KMS-11 (cell line): Measurements from ENCODE around the gene JAKMIP3.

Experiments used
- H2AFZ ChIP-seq: fragments of 200-600 bp; sonication (generic); 2 replicates; pipeline ENCODE4 v1.6.1; 2016; ENCODE audit warnings: antibody characterized with exemption, mixed run types, low read depth
- H3K27ac ChIP-seq: fragments of 200-600 bp; sonication (generic); 2 replicates; pipeline ENCODE4 v1.6.1; 2016; ENCODE audit warnings: mild to moderate bottlenecking, mixed run types
- H3K27me3 ChIP-seq: fragments of 200-600 bp; sonication (generic); 2 replicates; pipeline ENCODE4 v1.6.1; 2017; ENCODE audit warnings: mild to moderate bottlenecking, low read depth, mixed run types, moderate library complexity; ENCODE audit not compliant: insufficient read depth
- H3K36me3 ChIP-seq: fragments of 200-600 bp; sonication (generic); 2 replicates; pipeline ENCODE4 v1.6.1; 2017; ENCODE audit warnings: mild to moderate bottlenecking, mixed run types; ENCODE audit not compliant: insufficient read depth
- H3K4me1 ChIP-seq: fragments of 200-600 bp; sonication (generic); 2 replicates; pipeline ENCODE4 v1.6.1; 2016; ENCODE audit warnings: mild to moderate bottlenecking, low read depth, mixed run types; ENCODE audit not compliant: poor library complexity, severe bottlenecking
- H3K4me2 ChIP-seq: fragments of 200-600 bp; sonication (generic); 2 replicates; pipeline ENCODE4 v1.7.0; 2016; ENCODE audit warnings: mild to moderate bottlenecking, mixed run types
- H3K4me3 ChIP-seq: fragments of 200-600 bp; sonication (generic); IDR thresholded peaks from 2 replicates; pipeline ENCODE4 v1.6.1; 2017; ENCODE audit warnings: low read depth, low read length, mixed read lengths; ENCODE audit not compliant: insufficient read depth
- H3K79me2 ChIP-seq: fragments of 200-600 bp; sonication (generic); 2 replicates; pipeline ENCODE4 v1.6.1; 2016; ENCODE audit warnings: low read depth, mixed run types; ENCODE audit not compliant: insufficient read depth
- H3K9ac ChIP-seq: fragments of 200-600 bp; sonication (generic); 2 replicates; pipeline ENCODE4 v1.6.1; 2016; ENCODE audit warnings: mild to moderate bottlenecking, mixed run types
- H4K20me1 ChIP-seq: fragments of 200-600 bp; sonication (generic); 2 replicates; pipeline ENCODE4 v1.6.1; 2016; ENCODE audit warnings: mild to moderate bottlenecking, mixed run types; ENCODE audit not compliant: insufficient read depth
- TF ChIP-seq, protein P1 (sequence below): fragments of 200-600 bp; sonication (generic); conservative IDR thresholded peaks from 2 replicates; pipeline ENCODE4 v1.6.1; 2017; ENCODE audit warnings: low read depth, mild to moderate bottlenecking, antibody characterized with exemption, low read length, moderate library complexity, mixed read lengths

Gene JAKMIP3

DNA sequence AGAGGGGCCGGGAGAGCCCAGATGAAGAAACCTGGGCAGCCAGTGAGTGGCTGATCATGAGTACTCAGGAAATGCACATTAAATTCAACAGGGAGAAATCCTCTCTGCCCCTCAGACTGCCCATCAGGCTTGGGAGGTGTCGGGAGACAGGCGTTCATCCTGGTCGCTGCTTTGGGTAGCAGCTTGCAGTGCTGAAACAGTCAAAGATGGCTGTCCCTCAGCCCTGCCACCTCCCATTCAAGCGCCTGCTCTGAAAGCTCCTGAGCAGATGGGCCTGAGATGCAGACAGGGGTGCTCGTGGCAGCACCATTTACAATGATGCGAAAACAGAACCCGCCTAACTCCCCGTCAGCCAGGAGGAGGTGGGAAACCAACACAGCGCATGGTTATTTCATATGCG, 3.6 kb upstream of the JAKMIP3 start:
- H4K20me1 ChIP-seq: no peaks in the 10 kb centered on the region
- H3K4me2 ChIP-seq: no peak overlapping the region
- no peaks in the 10 kb centered on the region for H3K4me1 ChIP-seq
- H3K36me3 ChIP-seq: no peaks in the 10 kb centered on the region
- H3K9ac ChIP-seq: no peak overlapping the region
- TF ChIP-seq, protein P1, sequence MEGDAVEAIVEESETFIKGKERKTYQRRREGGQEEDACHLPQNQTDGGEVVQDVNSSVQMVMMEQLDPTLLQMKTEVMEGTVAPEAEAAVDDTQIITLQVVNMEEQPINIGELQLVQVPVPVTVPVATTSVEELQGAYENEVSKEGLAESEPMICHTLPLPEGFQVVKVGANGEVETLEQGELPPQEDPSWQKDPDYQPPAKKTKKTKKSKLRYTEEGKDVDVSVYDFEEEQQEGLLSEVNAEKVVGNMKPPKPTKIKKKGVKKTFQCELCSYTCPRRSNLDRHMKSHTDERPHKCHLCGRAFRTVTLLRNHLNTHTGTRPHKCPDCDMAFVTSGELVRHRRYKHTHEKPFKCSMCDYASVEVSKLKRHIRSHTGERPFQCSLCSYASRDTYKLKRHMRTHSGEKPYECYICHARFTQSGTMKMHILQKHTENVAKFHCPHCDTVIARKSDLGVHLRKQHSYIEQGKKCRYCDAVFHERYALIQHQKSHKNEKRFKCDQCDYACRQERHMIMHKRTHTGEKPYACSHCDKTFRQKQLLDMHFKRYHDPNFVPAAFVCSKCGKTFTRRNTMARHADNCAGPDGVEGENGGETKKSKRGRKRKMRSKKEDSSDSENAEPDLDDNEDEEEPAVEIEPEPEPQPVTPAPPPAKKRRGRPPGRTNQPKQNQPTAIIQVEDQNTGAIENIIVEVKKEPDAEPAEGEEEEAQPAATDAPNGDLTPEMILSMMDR: no peak
- H3K27me3 ChIP-seq: peaks cover 9% of the 10 kb centered on the region; the same call in 1 of the 2 replicates
- no peak overlapping the region for H2AFZ ChIP-seq
- H3K27ac ChIP-seq: no peak overlapping the region
- H3K4me3 ChIP-seq: no peak overlapping the region
- H3K79me2 ChIP-seq: no peaks in the 10 kb centered on the region

DNA sequence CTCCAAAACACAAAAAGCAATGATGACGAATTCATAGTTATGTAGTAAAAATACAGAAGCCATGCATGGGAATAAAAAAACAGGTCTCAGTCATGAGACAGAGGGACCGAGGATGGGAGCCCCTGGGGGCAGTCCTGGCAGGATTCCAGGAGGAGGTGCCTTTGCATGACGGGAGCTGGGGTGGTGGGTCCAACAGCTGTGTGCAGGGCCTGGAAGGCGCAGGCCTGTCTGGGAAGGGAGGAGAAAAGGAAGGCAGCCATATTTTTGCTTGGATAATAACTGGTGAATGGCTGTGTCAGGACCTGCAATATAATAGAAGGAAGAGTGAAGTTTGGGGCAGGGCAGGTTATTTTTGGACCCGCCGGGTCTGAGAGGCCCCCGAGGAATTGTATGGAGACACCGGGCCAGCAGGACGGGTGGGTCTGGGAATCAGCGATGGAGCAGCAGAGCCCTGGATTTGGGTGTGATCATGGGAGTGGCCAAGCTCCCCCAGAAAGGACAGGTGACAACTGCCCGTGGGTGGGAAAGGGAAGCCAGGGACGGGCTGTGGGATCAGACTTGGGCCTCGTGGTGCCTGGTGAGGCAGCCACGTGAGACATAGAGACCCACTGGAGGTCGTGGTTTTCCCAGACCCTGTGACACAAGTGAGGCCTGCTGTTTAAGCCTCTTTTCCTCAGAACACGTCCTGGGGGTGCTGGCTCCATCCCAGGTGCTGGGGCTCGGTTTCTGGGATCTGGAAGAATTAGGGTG, 2.9 kb upstream of the JAKMIP3 start:
- H3K79me2 ChIP-seq: no peaks in the 10 kb centered on the region
- no peak overlapping the region for H3K9ac ChIP-seq
- H3K4me2 ChIP-seq: no peak overlapping the region
- H3K4me1 ChIP-seq: no peaks in the 10 kb centered on the region
- H4K20me1 ChIP-seq: no peaks in the 10 kb centered on the region
- no peaks in the 10 kb centered on the region for H3K36me3 ChIP-seq
- H3K4me3 ChIP-seq: no peak overlapping the region
- TF ChIP-seq, protein P1: no peak
- no peak overlapping the region for H3K27ac ChIP-seq
- H2AFZ ChIP-seq: no peak overlapping the region
- peaks cover 9% of the 10 kb centered on the region; the same call in 1 of the 2 replicates for H3K27me3 ChIP-seq

DNA sequence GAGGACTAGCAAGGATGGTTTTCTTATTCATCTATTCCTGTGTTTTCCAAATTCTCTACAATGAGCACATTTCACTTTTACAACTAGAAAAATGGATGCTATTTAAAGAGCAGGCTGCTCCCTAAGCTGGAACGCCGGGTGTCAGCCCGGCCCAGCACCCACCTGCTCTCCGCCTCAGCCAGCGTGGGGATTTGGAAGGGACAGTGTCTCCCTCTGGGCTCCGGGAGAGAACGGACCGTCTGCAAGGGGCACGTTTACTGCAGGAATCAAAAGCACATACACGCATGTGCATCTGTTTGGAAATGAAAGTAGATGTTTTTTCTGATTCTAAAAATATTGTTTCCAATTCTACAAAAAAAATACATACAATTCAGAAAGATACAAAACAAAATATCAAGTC, 2.3 kb upstream of the JAKMIP3 start:
- no peak overlapping the region for H2AFZ ChIP-seq

DNA sequence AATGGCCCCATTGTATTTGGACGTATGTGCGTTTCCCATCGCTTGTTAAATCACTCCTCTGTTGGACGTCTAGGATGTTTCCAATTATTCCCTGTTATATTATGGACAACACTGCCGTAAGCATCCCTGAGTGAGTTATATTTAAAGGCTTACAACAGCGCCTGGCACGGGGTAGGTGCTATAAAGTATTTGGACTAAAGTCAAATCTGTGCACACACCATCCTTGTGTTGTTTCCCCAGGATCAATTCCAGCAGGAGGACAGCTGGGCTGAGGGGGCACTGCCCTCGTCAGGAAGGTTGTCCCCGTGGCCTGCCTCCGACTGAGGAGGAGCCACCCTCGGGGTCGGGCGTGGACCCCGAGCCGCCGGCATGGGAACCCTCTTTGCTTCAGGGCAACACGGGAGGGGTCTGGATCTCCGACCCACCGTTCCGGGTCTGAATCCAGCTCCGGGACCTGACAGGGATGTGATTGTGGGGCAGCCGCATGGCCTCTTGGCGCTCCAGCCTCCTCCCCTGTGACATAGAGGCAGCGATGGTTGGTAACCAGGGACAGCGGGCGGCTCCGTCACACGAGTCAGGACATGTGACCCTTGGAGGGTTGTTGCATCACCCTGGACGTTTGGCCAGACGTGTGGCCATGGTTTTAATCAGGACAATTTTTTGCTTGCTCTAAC, 1.5 kb upstream of the JAKMIP3 start:
- Histone ChIP-seq H3K4me2 (no peak overlapping the region), H2AFZ (no peak overlapping the region), H3K79me2 (no peaks in the 10 kb centered on the region), H4K20me1 (no peaks in the 10 kb centered on the region), H3K9ac (no peak overlapping the region), H3K36me3 (no peaks in the 10 kb centered on the region), H3K27me3 (peaks cover 9% of the 10 kb centered on the region; the same call in 1 of the 2 replicates), H3K4me3 (no peak overlapping the region), H3K4me1 (no peaks in the 10 kb centered on the region), H3K27ac (no peak overlapping the region)
- TF ChIP-seq, protein P1: no peak

More for the DNA sequence above, 2.3 kb upstream of the JAKMIP3 start:
- no peak overlapping the region for H3K27ac ChIP-seq
- no peaks in the 10 kb centered on the region for H4K20me1 ChIP-seq
- peaks cover 9% of the 10 kb centered on the region; the same call in 1 of the 2 replicates for H3K27me3 ChIP-seq
- H3K4me2 ChIP-seq: no peak overlapping the region
- no peak overlapping the region for H3K9ac ChIP-seq
- H3K4me1 ChIP-seq: no peaks in the 10 kb centered on the region
- TF ChIP-seq, protein P1: no peak
- H3K79me2 ChIP-seq: no peaks in the 10 kb centered on the region
- H3K4me3 ChIP-seq: no peak overlapping the region
- H3K36me3 ChIP-seq: no peaks in the 10 kb centered on the region
